ENCODE data around the gene SUSD4.

DNA sequence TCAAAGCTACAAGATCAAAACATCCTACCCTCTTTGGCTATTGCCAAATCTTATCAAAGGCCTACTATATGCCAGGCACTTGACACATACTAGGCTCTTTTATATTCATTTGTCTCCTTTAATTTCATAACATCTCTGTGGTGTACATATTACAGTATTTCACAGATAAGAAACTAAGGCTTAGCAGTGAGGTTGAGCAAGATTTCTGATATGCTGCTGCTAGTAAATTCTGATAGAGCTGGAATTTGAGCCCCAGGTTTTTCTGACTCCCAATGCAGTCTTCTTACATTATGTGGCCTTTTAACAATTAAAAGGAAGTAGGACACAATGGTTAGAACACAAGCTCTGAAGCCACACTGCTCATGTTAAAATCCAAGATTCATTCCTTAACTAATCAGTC lies 46.1 kb upstream of the SUSD4 start:
- TF ChIP-seq, protein P1, sequence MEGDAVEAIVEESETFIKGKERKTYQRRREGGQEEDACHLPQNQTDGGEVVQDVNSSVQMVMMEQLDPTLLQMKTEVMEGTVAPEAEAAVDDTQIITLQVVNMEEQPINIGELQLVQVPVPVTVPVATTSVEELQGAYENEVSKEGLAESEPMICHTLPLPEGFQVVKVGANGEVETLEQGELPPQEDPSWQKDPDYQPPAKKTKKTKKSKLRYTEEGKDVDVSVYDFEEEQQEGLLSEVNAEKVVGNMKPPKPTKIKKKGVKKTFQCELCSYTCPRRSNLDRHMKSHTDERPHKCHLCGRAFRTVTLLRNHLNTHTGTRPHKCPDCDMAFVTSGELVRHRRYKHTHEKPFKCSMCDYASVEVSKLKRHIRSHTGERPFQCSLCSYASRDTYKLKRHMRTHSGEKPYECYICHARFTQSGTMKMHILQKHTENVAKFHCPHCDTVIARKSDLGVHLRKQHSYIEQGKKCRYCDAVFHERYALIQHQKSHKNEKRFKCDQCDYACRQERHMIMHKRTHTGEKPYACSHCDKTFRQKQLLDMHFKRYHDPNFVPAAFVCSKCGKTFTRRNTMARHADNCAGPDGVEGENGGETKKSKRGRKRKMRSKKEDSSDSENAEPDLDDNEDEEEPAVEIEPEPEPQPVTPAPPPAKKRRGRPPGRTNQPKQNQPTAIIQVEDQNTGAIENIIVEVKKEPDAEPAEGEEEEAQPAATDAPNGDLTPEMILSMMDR (IDR thresholded peaks at IDR 0.05): no peak
- no peak for TF ChIP-seq POLR2A (IDR thresholded peaks at IDR 0.05)
